Ishikawa (cell line): ENCODE results near the gene CCNDBP1.

ENCODE experiments used
- CEBPB ChIP-seq: IDR thresholded peaks from 2 replicates; pipeline ENCODE4 v1.6.1; 2012
- EGR1 ChIP-seq: IDR thresholded peaks from 2 replicates; pipeline ENCODE4 v1.6.1; 2012
- EP300 ChIP-seq: IDR thresholded peaks from 2 replicates; pipeline ENCODE4 v1.6.1; 2012; ENCODE audit warnings: borderline replicate concordance
- FOXM1 ChIP-seq: IDR thresholded peaks from 2 replicates; pipeline ENCODE4 v1.6.1; 2012; ENCODE audit warnings: low read depth, borderline replicate concordance
- MAX ChIP-seq: IDR thresholded peaks from 2 replicates; pipeline ENCODE4 v1.6.1; 2012
- NFIC ChIP-seq: IDR thresholded peaks from 2 replicates; pipeline ENCODE4 v1.6.1; 2012
- RAD21 ChIP-seq: IDR thresholded peaks from 2 replicates; pipeline ENCODE4 v1.6.1; 2012; ENCODE audit warnings: low read depth
- TAF1 ChIP-seq: IDR thresholded peaks from 2 replicates; pipeline ENCODE4 v1.6.1; 2012; ENCODE audit warnings: low read depth, mild to moderate bottlenecking
- TCF12 ChIP-seq: IDR thresholded peaks from 2 replicates; pipeline ENCODE4 v1.6.1; 2012; ENCODE audit warnings: low read depth
- TEAD4 ChIP-seq: IDR thresholded peaks from 2 replicates; pipeline ENCODE4 v1.6.1; 2012
- ZBTB7A ChIP-seq: IDR thresholded peaks from 2 replicates; pipeline ENCODE4 v1.6.1; 2012; ENCODE audit warnings: low read depth
- TF ChIP-seq, protein P1 (sequence below): IDR thresholded peaks from 2 replicates; pipeline ENCODE4 v1.6.1; 2012; ENCODE audit warnings: low read depth, mild to moderate bottlenecking

- TF ChIP-seq CEBPB, result no peak
- TF ChIP-seq FOXM1, result no peak
- no peak for TF ChIP-seq RAD21
- TF ChIP-seq EP300, result no peak
- no peak for TF ChIP-seq TEAD4
- TF ChIP-seq TAF1, result no peak
- no peak for TF ChIP-seq ZBTB7A
- TF ChIP-seq, protein P1, sequence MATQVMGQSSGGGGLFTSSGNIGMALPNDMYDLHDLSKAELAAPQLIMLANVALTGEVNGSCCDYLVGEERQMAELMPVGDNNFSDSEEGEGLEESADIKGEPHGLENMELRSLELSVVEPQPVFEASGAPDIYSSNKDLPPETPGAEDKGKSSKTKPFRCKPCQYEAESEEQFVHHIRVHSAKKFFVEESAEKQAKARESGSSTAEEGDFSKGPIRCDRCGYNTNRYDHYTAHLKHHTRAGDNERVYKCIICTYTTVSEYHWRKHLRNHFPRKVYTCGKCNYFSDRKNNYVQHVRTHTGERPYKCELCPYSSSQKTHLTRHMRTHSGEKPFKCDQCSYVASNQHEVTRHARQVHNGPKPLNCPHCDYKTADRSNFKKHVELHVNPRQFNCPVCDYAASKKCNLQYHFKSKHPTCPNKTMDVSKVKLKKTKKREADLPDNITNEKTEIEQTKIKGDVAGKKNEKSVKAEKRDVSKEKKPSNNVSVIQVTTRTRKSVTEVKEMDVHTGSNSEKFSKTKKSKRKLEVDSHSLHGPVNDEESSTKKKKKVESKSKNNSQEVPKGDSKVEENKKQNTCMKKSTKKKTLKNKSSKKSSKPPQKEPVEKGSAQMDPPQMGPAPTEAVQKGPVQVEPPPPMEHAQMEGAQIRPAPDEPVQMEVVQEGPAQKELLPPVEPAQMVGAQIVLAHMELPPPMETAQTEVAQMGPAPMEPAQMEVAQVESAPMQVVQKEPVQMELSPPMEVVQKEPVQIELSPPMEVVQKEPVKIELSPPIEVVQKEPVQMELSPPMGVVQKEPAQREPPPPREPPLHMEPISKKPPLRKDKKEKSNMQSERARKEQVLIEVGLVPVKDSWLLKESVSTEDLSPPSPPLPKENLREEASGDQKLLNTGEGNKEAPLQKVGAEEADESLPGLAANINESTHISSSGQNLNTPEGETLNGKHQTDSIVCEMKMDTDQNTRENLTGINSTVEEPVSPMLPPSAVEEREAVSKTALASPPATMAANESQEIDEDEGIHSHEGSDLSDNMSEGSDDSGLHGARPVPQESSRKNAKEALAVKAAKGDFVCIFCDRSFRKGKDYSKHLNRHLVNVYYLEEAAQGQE, result no peak
- TF ChIP-seq NFIC, result no peak
- TF ChIP-seq TCF12, result no peak
- no peak for TF ChIP-seq MAX
- no peak for TF ChIP-seq EGR1
These were observed 9.6 kb downstream of the CCNDBP1 start for GRCh38 chr15:43194795-43195194.
